Sigmoid colon (tissue), 4 donors: ENCODE results near the gene PPP1R12A.

ENCODE experiments used
- POLR2AphosphoS5 ChIP-seq, 4 donors: sonication (generic); formaldehyde crosslinking; IDR thresholded peaks; one replicate each; pipeline ENCODE4 v1.6.1; 2017; ENCODE audit warnings: antibody characterized with exemption in 4 of 4
- TF ChIP-seq, protein P1 (sequence below), 4 experiments: fragments of 450-650 bp in 3 of 4; fragments of 200-600 bp in 1 of 4; IDR thresholded peaks; one replicate each; pipeline ENCODE4 v1.5.1; 2016 to 2019; ENCODE audit warnings: antibody characterized with exemption in 4 of 4, mild to moderate bottlenecking in 3 of 4, moderate library complexity in 2 of 4

GRCh38 chr12:79857675-79858074 is 77.2 kb downstream of the PPP1R12A start:
- TF ChIP-seq POLR2AphosphoS5 (IDR thresholded peaks at IDR 0.05): no peak
- TF ChIP-seq, protein P1, sequence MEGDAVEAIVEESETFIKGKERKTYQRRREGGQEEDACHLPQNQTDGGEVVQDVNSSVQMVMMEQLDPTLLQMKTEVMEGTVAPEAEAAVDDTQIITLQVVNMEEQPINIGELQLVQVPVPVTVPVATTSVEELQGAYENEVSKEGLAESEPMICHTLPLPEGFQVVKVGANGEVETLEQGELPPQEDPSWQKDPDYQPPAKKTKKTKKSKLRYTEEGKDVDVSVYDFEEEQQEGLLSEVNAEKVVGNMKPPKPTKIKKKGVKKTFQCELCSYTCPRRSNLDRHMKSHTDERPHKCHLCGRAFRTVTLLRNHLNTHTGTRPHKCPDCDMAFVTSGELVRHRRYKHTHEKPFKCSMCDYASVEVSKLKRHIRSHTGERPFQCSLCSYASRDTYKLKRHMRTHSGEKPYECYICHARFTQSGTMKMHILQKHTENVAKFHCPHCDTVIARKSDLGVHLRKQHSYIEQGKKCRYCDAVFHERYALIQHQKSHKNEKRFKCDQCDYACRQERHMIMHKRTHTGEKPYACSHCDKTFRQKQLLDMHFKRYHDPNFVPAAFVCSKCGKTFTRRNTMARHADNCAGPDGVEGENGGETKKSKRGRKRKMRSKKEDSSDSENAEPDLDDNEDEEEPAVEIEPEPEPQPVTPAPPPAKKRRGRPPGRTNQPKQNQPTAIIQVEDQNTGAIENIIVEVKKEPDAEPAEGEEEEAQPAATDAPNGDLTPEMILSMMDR (IDR thresholded peaks at IDR 0.05): no peak
